Endothelial cell of umbilical vein (primary cell): ENCODE results near the gene UTS2R. TPM values are rescaled to one million over a fixed set of nuclear protein-coding genes. Genes with fewer than 3 reads are reported as not detected.

Experiments used
- BruUV-seq: library from RNA; stranded (reverse); fragments of 400-500 nt; replicated peaks from 2 replicates; lab custom pipeline; 2021; lab: Mats Ljungman, UMichigan
- CTCF ChIA-PET: fragments of 300-600, 350-600 bp; sonication (Branson Sonifier 250); formaldehyde crosslinking; loops from one replicate; lab custom pipeline; 2021; ENCODE audit warnings: antibody characterized with exemption, inconsistent platforms; lab: Charles Lee
- POLR2A ChIA-PET: fragments of 300-600, 350-600 bp; sonication (Branson Sonifier 250); formaldehyde crosslinking; loops from one replicate; lab custom pipeline; 2021; ENCODE audit warnings: antibody characterized with exemption, inconsistent platforms; lab: Charles Lee
- DNase-seq: peaks from one replicate; pipeline ENCODE4 v3.0.0-alpha.2; 2011; ENCODE audit warnings: low read depth, low spot score
- FAIRE-seq: peaks from 2 replicates; lab custom pipeline; 2011; peaks lifted over from hg19 to GRCh38; lab: Jason Lieb, UNC
- H2AFZ ChIP-seq: 2 replicates; pipeline ENCODE4 v1.6.0; 2012; ENCODE audit warnings: low read depth, low read length, control low read depth, inconsistent platforms
- H3K27ac ChIP-seq: 2 replicates; pipeline ENCODE4 v1.5.1; 2011; ENCODE audit warnings: low read depth, mild to moderate bottlenecking, control low read depth, low read length, moderate library complexity; ENCODE audit not compliant: insufficient read depth
- H3K27me3 ChIP-seq, 2 experiments: 2 replicates each; pipeline versions ENCODE4 v1.6.0 to v1.6.1; 2011; ENCODE audit warnings: low read length in 2 of 2, mixed read lengths in 1 of 2; ENCODE audit not compliant: control insufficient read depth in 2 of 2, insufficient read depth in 2 of 2
- H3K36me3 ChIP-seq, 2 experiments: 2 replicates in 1 of 2; 3 replicates in 1 of 2; pipeline ENCODE4 v1.5.1; 2011; ENCODE audit warnings: low read length in 2 of 2, mild to moderate bottlenecking in 1 of 2, moderate library complexity in 1 of 2; ENCODE audit not compliant: control insufficient read depth in 2 of 2, insufficient read depth in 2 of 2; ENCODE audit errors: extremely low read depth in 1 of 2
- H3K4me1 ChIP-seq: 3 replicates; pipeline ENCODE4 v1.5.1; 2011; ENCODE audit warnings: mild to moderate bottlenecking, low read length; ENCODE audit not compliant: control insufficient read depth, insufficient read depth; ENCODE audit errors: extremely low read depth
- H3K4me2 ChIP-seq: 2 replicates; pipeline ENCODE4 v1.6.1; 2011; ENCODE audit warnings: low read length, control low read depth, mixed read lengths; ENCODE audit not compliant: insufficient read depth
- H3K4me3 ChIP-seq, 3 experiments: fragments of 200-600 bp in 1 of 3; sonication (generic), shearing (Covaris generic) in 1 of 3; replicated peaks in 1 of 3; 2 replicates each; pipeline ENCODE4 v1.5.1; 2011 to 2016; ENCODE audit warnings: control low read depth in 3 of 3, low read length in 3 of 3, mild to moderate bottlenecking in 2 of 3, inconsistent platforms in 1 of 3, low read depth in 1 of 3, moderate library complexity in 1 of 3; ENCODE audit not compliant: insufficient read depth in 1 of 3
- H3K79me2 ChIP-seq: 2 replicates; pipeline ENCODE4 v1.6.0; 2012; ENCODE audit warnings: low read length, inconsistent platforms; ENCODE audit not compliant: control insufficient read depth, insufficient read depth
- H3K9ac ChIP-seq: replicated peaks from 2 replicates; pipeline ENCODE3; 2011; ENCODE audit warnings: low read length, control low read depth; ENCODE audit not compliant: insufficient read depth; ENCODE audit errors: extremely low read depth
- H3K9me1 ChIP-seq: replicated peaks from 3 replicates; pipeline ENCODE4 v1.6.0; 2011; ENCODE audit warnings: mild to moderate bottlenecking, low read length; ENCODE audit not compliant: control insufficient read depth, insufficient read depth; ENCODE audit errors: extremely low read depth
- H3K9me3 ChIP-seq: replicated peaks from 2 replicates; pipeline ENCODE4 v1.5.1; 2012; ENCODE audit warnings: low read length, inconsistent platforms; ENCODE audit not compliant: control insufficient read depth, insufficient read depth
- H4K20me1 ChIP-seq: replicated peaks from 2 replicates; pipeline ENCODE3; 2011; ENCODE audit warnings: mild to moderate bottlenecking, low read length; ENCODE audit not compliant: control insufficient read depth, insufficient read depth; ENCODE audit errors: extremely low read depth
- EZH2 ChIP-seq: IDR thresholded peaks from 2 replicates; pipeline ENCODE4 v1.6.1; 2012; ENCODE audit warnings: borderline replicate concordance, low read depth, mild to moderate bottlenecking, moderate library complexity, low read length, inconsistent platforms; ENCODE audit not compliant: severe bottlenecking
- FOS ChIP-seq: IDR thresholded peaks from 2 replicates; pipeline ENCODE4 v1.6.1; 2011; ENCODE audit warnings: mild to moderate bottlenecking, low read length, moderate library complexity, borderline replicate concordance; ENCODE audit not compliant: insufficient read depth
- JUN ChIP-seq: IDR thresholded peaks from 2 replicates; pipeline ENCODE4 v1.6.1; 2011; ENCODE audit warnings: borderline replicate concordance, low read depth; ENCODE audit not compliant: insufficient read length, insufficient read depth
- POLR2A ChIP-seq: IDR thresholded peaks from 2 replicates; pipeline ENCODE4 v1.6.1; 2012; ENCODE audit warnings: low read depth, mild to moderate bottlenecking, control low read depth, low read length
- POLR2AphosphoS5 ChIP-seq: IDR thresholded peaks from 2 replicates; pipeline ENCODE4 v1.6.1; 2012; ENCODE audit warnings: low read depth, mild to moderate bottlenecking, control low read depth, low read length, moderate library complexity; ENCODE audit not compliant: insufficient read depth
- dilution Hi-C: fragments of 300-500 bp; cut with MboI; formaldehyde crosslinking; loops from one replicate; pipeline ENCODE4 v1.15.0; 2019; ENCODE audit warnings: low sequenced_read_pairs; ENCODE audit not compliant: extremely low pct_ligation_motif_present
- intact Hi-C: fragments of 100-400 bp; cut with micrococcal nuclease; formaldehyde crosslinking; loops from one replicate; pipeline ENCODE4 v1.10.0; 2022
- polyA plus RNA-seq, 4 experiments: library from polyadenylated mRNA; depleted of rRNA in 3 of 4; stranded (reverse) in 3 of 4; unstranded in 1 of 4; fragments of >200 nt; gene quantifications; 2 replicates each; pipeline versions ENCODE4 v1.2.1 to v1.2.3, GENCODE V29; 2011 to 2012; ENCODE audit warnings: missing spikeins in 1 of 4
- total RNA-seq: library from RNA; stranded (reverse); gene quantifications from 2 replicates; pipeline ENCODE4 v1.2.3, GENCODE V29; 2021
- TF ChIP-seq, protein P1 (sequence below), 2 donors: IDR thresholded peaks; 1 replicate in 1 of 2; 2 replicates in 1 of 2; pipeline ENCODE4 v1.5.1; 2011; ENCODE audit warnings: low read length in 2 of 2, mild to moderate bottlenecking in 2 of 2, moderate library complexity in 2 of 2, control low read depth in 1 of 2, inconsistent platforms in 1 of 2, low read depth in 1 of 2; ENCODE audit not compliant: insufficient read depth in 1 of 2; ENCODE audit errors: extremely low read depth in 1 of 2
- TF ChIP-seq, protein P2 (sequence below): IDR thresholded peaks from 2 replicates; pipeline ENCODE4 v1.6.1; 2011; ENCODE audit not compliant: insufficient read depth, insufficient read length

Gene UTS2R
- total and polyA plus RNA-seq, 2 donors (not counting 3 experiments of a cell fraction or from before 2014, with no cell fraction given), result not detected

DNA sequence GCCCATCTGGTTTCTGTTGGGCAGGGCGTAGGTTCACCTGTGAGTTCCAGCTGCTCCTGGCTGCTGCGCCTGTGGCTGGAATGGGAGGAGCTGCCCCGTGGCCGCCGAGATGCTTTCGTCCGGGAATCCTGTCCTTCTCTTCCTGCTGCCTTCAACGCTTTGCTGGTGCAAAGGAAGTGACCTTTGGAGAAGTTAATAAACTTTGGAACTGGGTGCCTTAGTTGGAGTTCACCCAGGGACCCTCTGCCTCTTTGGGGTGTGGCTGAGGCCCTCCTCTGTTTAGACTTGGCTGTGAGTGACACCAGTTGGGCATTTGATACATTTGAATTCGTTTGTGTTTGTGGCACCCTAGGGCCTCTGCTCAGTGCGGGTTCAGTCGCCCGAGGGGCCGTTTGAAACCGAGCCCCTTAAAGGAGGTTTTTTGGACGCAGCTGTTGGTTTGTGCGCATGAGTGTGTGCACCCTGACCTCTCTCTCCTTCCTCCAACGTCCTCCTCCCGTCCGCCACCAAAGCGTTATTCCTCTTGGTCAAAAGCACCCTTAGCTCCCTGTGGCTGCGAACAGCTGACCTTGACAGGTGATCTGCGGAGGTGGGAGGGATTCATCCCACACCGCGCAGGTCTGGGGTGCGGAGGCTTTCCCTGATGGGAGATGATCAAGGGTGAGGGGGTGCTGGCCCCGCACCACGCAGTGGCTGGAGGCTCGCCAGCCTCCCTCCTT, 29.0 kb upstream of the UTS2R start:
- Histone ChIP-seq H3K27ac (no peak overlapping the region), H3K4me2 (no peak overlapping the region), H3K36me3 (no peaks in the 10 kb centered on the region), H3K79me2 (no peaks in the 10 kb centered on the region), H3K9ac (no peak overlapping the region), H3K9me3 (no peaks in the 10 kb centered on the region), H3K27me3 (no peaks in the 10 kb centered on the region), H3K4me3 (no peak overlapping the region), H3K9me1 (no peaks in the 10 kb centered on the region), H3K4me1 (peaks cover 7% of the 10 kb centered on the region), H4K20me1 (no peaks in the 10 kb centered on the region), H2AFZ (no peak overlapping the region)
- intact Hi-C loops (no loop called here), dilution Hi-C loops (no loop called here)
- BruUV-seq, result no TSS peak
- TF ChIP-seq FOS, result no peak
- no peak for TF ChIP-seq JUN
- TF ChIP-seq, protein P1, sequence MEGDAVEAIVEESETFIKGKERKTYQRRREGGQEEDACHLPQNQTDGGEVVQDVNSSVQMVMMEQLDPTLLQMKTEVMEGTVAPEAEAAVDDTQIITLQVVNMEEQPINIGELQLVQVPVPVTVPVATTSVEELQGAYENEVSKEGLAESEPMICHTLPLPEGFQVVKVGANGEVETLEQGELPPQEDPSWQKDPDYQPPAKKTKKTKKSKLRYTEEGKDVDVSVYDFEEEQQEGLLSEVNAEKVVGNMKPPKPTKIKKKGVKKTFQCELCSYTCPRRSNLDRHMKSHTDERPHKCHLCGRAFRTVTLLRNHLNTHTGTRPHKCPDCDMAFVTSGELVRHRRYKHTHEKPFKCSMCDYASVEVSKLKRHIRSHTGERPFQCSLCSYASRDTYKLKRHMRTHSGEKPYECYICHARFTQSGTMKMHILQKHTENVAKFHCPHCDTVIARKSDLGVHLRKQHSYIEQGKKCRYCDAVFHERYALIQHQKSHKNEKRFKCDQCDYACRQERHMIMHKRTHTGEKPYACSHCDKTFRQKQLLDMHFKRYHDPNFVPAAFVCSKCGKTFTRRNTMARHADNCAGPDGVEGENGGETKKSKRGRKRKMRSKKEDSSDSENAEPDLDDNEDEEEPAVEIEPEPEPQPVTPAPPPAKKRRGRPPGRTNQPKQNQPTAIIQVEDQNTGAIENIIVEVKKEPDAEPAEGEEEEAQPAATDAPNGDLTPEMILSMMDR (IDR thresholded peaks at IDR 0.05; ENCODE audit: extremely low read depth in 1 of 2, insufficient read depth in 1 of 2, low read depth in 1 of 2, low read length in 2 of 2), result no peak
- no peak for TF ChIP-seq POLR2A
- TF ChIP-seq, protein P2, sequence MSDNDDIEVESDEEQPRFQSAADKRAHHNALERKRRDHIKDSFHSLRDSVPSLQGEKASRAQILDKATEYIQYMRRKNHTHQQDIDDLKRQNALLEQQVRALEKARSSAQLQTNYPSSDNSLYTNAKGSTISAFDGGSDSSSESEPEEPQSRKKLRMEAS, result no peak
- TF ChIP-seq EZH2, result no peak
- TF ChIP-seq POLR2AphosphoS5, result no peak
- FAIRE-seq (no peak), DNase-seq (no peak)
- POLR2A ChIA-PET, result no interaction called here
- CTCF ChIA-PET, result interaction anchor here (1.6 kb wide), 1 partner anchor 10 kb away, joined by 5 read pairs; no protein-coding TSS in a partner anchor
